B cell (primary cell): ENCODE data around the gene FAHD1. TPM values are rescaled to one million over a fixed set of nuclear protein-coding genes. Genes with fewer than 3 reads are reported as not detected.
A peak's percentile ranks its signal among the peaks of the same experiment; 100 is the strongest.

Source experiments
- ATAC-seq: fragments of 200-7000 bp; cut with Tn5 transposase; one replicate; pipeline ENCODE4 v1.10.0; 2021; ENCODE audit warnings: low read depth, mild to moderate bottlenecking, moderate number of reproducible peaks, moderate library complexity
- CTCF ChIA-PET: fragments of 350-600 bp; sonication (Branson Sonifier 250); formaldehyde crosslinking; loops from one replicate; lab custom pipeline; 2021; ENCODE audit warnings: antibody characterized with exemption, inconsistent platforms; lab: Charles Lee
- POLR2A ChIA-PET: fragments of 350-600 bp; sonication (Branson Sonifier 250); formaldehyde crosslinking; loops from one replicate; lab custom pipeline; 2021; ENCODE audit warnings: antibody characterized with exemption; lab: Charles Lee
- DNase-seq: peaks from one replicate; pipeline ENCODE4 v3.0.0; 2013
- H2AFZ ChIP-seq: 2 replicates; pipeline ENCODE4 v1.6.1; 2012; ENCODE audit warnings: mild to moderate bottlenecking, low read depth, low read length; ENCODE audit not compliant: insufficient read depth, poor library complexity, severe bottlenecking
- H3K27ac ChIP-seq, 2 donors: 1 replicate in 1 of 2; 2 replicates in 1 of 2; pipeline ENCODE4 v1.5.1; 2012 to 2013; ENCODE audit warnings: low read length in 2 of 2, mild to moderate bottlenecking in 2 of 2, moderate library complexity in 1 of 2
- H3K27me3 ChIP-seq, 4 experiments: fragments of 200-600 bp in 1 of 4; sonication (generic) in 1 of 4; replicated peaks in 1 of 4; 1 replicate in 2 of 4; 2 replicates in 2 of 4; pipeline versions ENCODE4 v1.6.1 to v1.7.0; 2013 to 2016; ENCODE audit warnings: low read length in 3 of 4, mild to moderate bottlenecking in 2 of 4, mixed read lengths in 1 of 4, moderate library complexity in 1 of 4; ENCODE audit not compliant: insufficient read depth in 4 of 4, control insufficient read depth in 3 of 4; ENCODE audit errors: control extremely low read depth in 1 of 4
- H3K36me3 ChIP-seq, 2 experiments: replicated peaks in 1 of 2; 1 replicate in 1 of 2; 2 replicates in 1 of 2; pipeline versions ENCODE4 v1.6.1 to v1.7.1; 2013; ENCODE audit warnings: low read length in 1 of 2; ENCODE audit not compliant: insufficient read depth in 2 of 2, control insufficient read depth in 1 of 2; ENCODE audit errors: control extremely low read depth in 1 of 2, extremely low read depth in 1 of 2
- H3K4me1 ChIP-seq, 2 donors: fragments of 200-600 bp in 1 of 2; sonication (generic) in 1 of 2; 1 replicate in 1 of 2; 2 replicates in 1 of 2; pipeline versions ENCODE4 v1.5.1 to v1.6.1; 2013 to 2017; ENCODE audit warnings: low read length in 2 of 2; ENCODE audit not compliant: control insufficient read depth in 2 of 2, insufficient read depth in 2 of 2
- H3K4me2 ChIP-seq: replicated peaks from 2 replicates; pipeline ENCODE3; 2012; ENCODE audit warnings: mild to moderate bottlenecking, low read depth, low read length; ENCODE audit not compliant: poor library complexity, severe bottlenecking
- H3K4me3 ChIP-seq, 5 experiments: fragments of 200-600 bp in 1 of 5; sonication (generic) in 1 of 5; 1 replicate in 3 of 5; 2 replicates in 2 of 5; pipeline versions ENCODE4 v1.5.1 to v1.7.0; 2011 to 2016; ENCODE audit warnings: low read length in 4 of 5, mild to moderate bottlenecking in 4 of 5, low read depth in 2 of 5, control low read depth in 1 of 5, moderate library complexity in 1 of 5; ENCODE audit not compliant: insufficient read depth in 1 of 5; ENCODE audit errors: control extremely low read depth in 1 of 5, extremely low read depth in 1 of 5
- H3K79me2 ChIP-seq: fragments of 200-600 bp; sonication (generic); one replicate; pipeline ENCODE4 v1.6.0; 2016; ENCODE audit warnings: low read length; ENCODE audit not compliant: control insufficient read depth, insufficient read depth
- H3K9ac ChIP-seq: fragments of 200-600 bp; sonication (generic); 2 replicates; pipeline ENCODE4 v1.6.1; 2017; ENCODE audit warnings: mild to moderate bottlenecking, low read length, moderate library complexity
- H3K9me3 ChIP-seq, 3 donors: one replicate each; pipeline versions ENCODE4 v1.6.1 to v1.7.1; 2013; ENCODE audit warnings: low read length in 2 of 3; ENCODE audit not compliant: control insufficient read depth in 2 of 3, insufficient read depth in 1 of 3; ENCODE audit errors: control extremely low read depth in 1 of 3
- H4K20me1 ChIP-seq: 2 replicates; pipeline ENCODE4 v1.6.0; 2012; ENCODE audit warnings: mild to moderate bottlenecking, low read length; ENCODE audit not compliant: insufficient read depth, control insufficient read depth, poor library complexity, severe bottlenecking
- H3K27ac Mint-ChIP-seq: one replicate; pipeline ENCODE4 v1.8.0; 2021; ENCODE audit warnings: mixed read lengths
- H3K27me3 Mint-ChIP-seq: one replicate; pipeline ENCODE4 v1.8.0; 2021; ENCODE audit warnings: mixed read lengths
- H3K4me1 Mint-ChIP-seq: one replicate; pipeline ENCODE4 v1.8.0; 2021; ENCODE audit warnings: mixed read lengths
- H3K4me3 Mint-ChIP-seq: one replicate; pipeline ENCODE4 v1.8.0; 2021; ENCODE audit warnings: mixed read lengths
- H3K9me3 Mint-ChIP-seq: one replicate; pipeline ENCODE4 v1.8.0; 2022; ENCODE audit warnings: mixed read lengths; ENCODE audit not compliant: insufficient read depth
- CTCF ChIP-seq: fragments of 200-600 bp; IDR thresholded peaks from one replicate; pipeline ENCODE4 v1.8.0; 2022; ENCODE audit warnings: antibody characterized with exemption, mild to moderate bottlenecking
- EZH2 ChIP-seq: IDR thresholded peaks from 2 replicates; pipeline ENCODE4 v1.6.1; 2012; ENCODE audit warnings: borderline replicate concordance, low read depth, mild to moderate bottlenecking, moderate library complexity, low read length; ENCODE audit not compliant: insufficient read depth, poor library complexity, severe bottlenecking
- WGBS: methylation state at CpG from one replicate; pipeline ENCODE4 v1.1.5; 2013; ENCODE audit warnings: missing lambda C conversion rate; ENCODE audit not compliant: insufficient coverage; 5-methylcytosine and 5-hydroxymethylcytosine counted together
- intact Hi-C: fragments of 100-400 bp; cut with micrococcal nuclease; formaldehyde crosslinking; loops from one replicate; pipeline ENCODE4 v1.10.0; 2022
- polyA plus RNA-seq: library from polyadenylated mRNA; depleted of rRNA; stranded (reverse); fragments of >200 nt; gene quantifications from 2 replicates; pipeline ENCODE4 v1.2.3, GENCODE V29; 2012
- total RNA-seq, 2 donors: library from RNA; stranded (reverse); fragments of 120-200 nt in 1 of 2; gene quantifications; 1 replicate in 1 of 2; 2 replicates in 1 of 2; pipeline versions ENCODE4 v1.2.3 to v1.2.4, GENCODE V29; 2013 to 2022

Gene FAHD1
- total and polyA plus RNA-seq, 2 donors (not counting 1 experiment from before 2014, with no cell fraction given), result 11.0 to 14.5 TPM

- 94% methylated on average over 32 of the region's 34 CpGs for WGBS
- H3K36me3 ChIP-seq, result peaks cover 0 to 29% of the 10 kb centered on the region in 2 experiments
- Mint-ChIP-seq H3K27ac (peak overlapping the region; percentile 32), H3K4me1 (peaks cover 32% of the 10 kb centered on the region), H3K9me3 (no peaks in the 10 kb centered on the region), H3K27me3 (no peaks in the 10 kb centered on the region), H3K4me3 (no peak overlapping the region)
- H3K79me2 ChIP-seq, result peaks cover 51% of the 10 kb centered on the region
- H3K9me3 ChIP-seq, result no peaks in the 10 kb centered on the region
- no peaks in the 10 kb centered on the region for H3K27me3 ChIP-seq
- H2AFZ ChIP-seq, result no peak overlapping the region
- CTCF ChIA-PET, result interaction anchor here (1.3 kb wide), 1 partner anchor 68 kb away, joined by 3 read pairs; no protein-coding TSS in a partner anchor
- TF ChIP-seq EZH2 (no peak), CTCF (no peak)
- H3K9ac ChIP-seq, result no peak overlapping the region
- POLR2A ChIA-PET, result no interaction called here
- H3K4me3 ChIP-seq, result no peak overlapping the region
- no peak overlapping the region for H3K4me2 ChIP-seq
- peaks cover 21 to 40% of the 10 kb centered on the region in 2 donors for H3K4me1 ChIP-seq
- peaks cover 73% of the 10 kb centered on the region for H4K20me1 ChIP-seq
- no peak for ATAC-seq
- intact Hi-C loops, result no loop called here
- H3K27ac ChIP-seq, result no peak overlapping the region
- no peak for DNase-seq
Observed at GRCh38 chr16:1778200-1779179, 48.5 kb upstream of the FAHD1 start.

- peaks cover 49% of the 10 kb centered on the region for H3K79me2 ChIP-seq
- 97% methylated on average over 7 of the region's 8 CpGs for WGBS
- no peak overlapping the region for H3K4me3 ChIP-seq
- DNase-seq (no peak), ATAC-seq (no peak)
- H3K27ac Mint-ChIP-seq, result peak overlapping the region; percentile 32
- TF ChIP-seq CTCF (no peak), EZH2 (no peak)
- CTCF ChIA-PET, result interaction anchor here (1.3 kb wide), 1 partner anchor 69 kb away, joined by 3 read pairs; no protein-coding TSS in a partner anchor
- H3K9me3 Mint-ChIP-seq, result no peaks in the 10 kb centered on the region
- no peak overlapping the region for H3K27ac ChIP-seq
- H4K20me1 ChIP-seq, result peaks cover 76% of the 10 kb centered on the region
- no peak overlapping the region for H2AFZ ChIP-seq
- H3K9me3 ChIP-seq, result no peaks in the 10 kb centered on the region
- H3K36me3 ChIP-seq, result peaks cover 0 to 29% of the 10 kb centered on the region in 2 experiments
- no peak overlapping the region for H3K4me2 ChIP-seq
- peaks cover 15 to 42% of the 10 kb centered on the region in 2 donors for H3K4me1 ChIP-seq
- intact Hi-C loops, result no loop called here
- POLR2A ChIA-PET, result no interaction called here
- H3K9ac ChIP-seq, result no peak overlapping the region
- H3K27me3 ChIP-seq, result no peaks in the 10 kb centered on the region
- peaks cover 28% of the 10 kb centered on the region for H3K4me1 Mint-ChIP-seq
- H3K4me3 Mint-ChIP-seq, result no peak overlapping the region
- no peaks in the 10 kb centered on the region for H3K27me3 Mint-ChIP-seq
Observed at GRCh38 chr16:1779234-1779701, 47.7 kb upstream of the FAHD1 start.
